ENCODE data around the gene CES5A.

DNA sequence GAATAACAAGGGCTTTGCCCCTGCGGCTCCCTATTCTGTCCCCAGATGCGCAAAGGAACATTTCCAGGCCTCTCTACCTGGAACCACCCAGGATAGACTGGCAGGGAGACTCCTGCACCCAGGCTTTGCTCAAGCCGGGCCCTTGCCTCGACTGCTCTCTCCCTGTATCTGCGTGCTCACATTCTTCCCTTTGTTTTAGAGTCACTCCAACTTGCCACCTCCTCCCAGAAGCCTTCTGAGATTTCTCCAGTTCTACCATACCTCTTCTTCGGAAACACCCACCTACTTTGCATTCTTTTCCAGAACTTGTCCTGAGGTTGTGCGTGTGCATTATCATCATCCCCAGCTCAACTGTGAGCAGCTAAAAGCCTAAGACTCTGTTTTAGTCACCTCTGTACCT, 3.0 kb downstream of the CES5A start:
- TF ChIP-seq RFX5 (IDR thresholded peaks at IDR 0.05; ENCODE audit: low read depth, low read length), result no peak
- no peak for TF ChIP-seq POLR2A (IDR thresholded peaks at IDR 0.05; ENCODE audit: low read depth, low read length)
- TF ChIP-seq RAD21 (IDR thresholded peaks at IDR 0.05; ENCODE audit: low read length), result no peak
- TF ChIP-seq, protein P1, sequence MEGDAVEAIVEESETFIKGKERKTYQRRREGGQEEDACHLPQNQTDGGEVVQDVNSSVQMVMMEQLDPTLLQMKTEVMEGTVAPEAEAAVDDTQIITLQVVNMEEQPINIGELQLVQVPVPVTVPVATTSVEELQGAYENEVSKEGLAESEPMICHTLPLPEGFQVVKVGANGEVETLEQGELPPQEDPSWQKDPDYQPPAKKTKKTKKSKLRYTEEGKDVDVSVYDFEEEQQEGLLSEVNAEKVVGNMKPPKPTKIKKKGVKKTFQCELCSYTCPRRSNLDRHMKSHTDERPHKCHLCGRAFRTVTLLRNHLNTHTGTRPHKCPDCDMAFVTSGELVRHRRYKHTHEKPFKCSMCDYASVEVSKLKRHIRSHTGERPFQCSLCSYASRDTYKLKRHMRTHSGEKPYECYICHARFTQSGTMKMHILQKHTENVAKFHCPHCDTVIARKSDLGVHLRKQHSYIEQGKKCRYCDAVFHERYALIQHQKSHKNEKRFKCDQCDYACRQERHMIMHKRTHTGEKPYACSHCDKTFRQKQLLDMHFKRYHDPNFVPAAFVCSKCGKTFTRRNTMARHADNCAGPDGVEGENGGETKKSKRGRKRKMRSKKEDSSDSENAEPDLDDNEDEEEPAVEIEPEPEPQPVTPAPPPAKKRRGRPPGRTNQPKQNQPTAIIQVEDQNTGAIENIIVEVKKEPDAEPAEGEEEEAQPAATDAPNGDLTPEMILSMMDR (conservative IDR thresholded peaks at IDR 0.05; ENCODE audit: low read depth, low read length), result no peak
- no peak for TF ChIP-seq CEBPB (IDR thresholded peaks at IDR 0.05; ENCODE audit: low read depth, low read length)
- TF ChIP-seq, protein P2, sequence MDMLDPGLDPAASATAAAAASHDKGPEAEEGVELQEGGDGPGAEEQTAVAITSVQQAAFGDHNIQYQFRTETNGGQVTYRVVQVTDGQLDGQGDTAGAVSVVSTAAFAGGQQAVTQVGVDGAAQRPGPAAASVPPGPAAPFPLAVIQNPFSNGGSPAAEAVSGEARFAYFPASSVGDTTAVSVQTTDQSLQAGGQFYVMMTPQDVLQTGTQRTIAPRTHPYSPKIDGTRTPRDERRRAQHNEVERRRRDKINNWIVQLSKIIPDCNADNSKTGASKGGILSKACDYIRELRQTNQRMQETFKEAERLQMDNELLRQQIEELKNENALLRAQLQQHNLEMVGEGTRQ (IDR thresholded peaks at IDR 0.05; ENCODE audit: low read depth, low read length), result no peak
- TF ChIP-seq NFE2L2 (IDR thresholded peaks at IDR 0.05; ENCODE audit: low read depth, low read length), result no peak
- no peak for TF ChIP-seq MXI1 (IDR thresholded peaks at IDR 0.05; ENCODE audit: borderline replicate concordance, low read depth, low read length)

Data from IMR-90 (cell line).